Endodermal cell (in vitro differentiated cells): ENCODE results near the gene MMD2. TPM values are rescaled to one million over a fixed set of nuclear protein-coding genes. Genes with fewer than 3 reads are reported as not detected.

Experiments
- DNase-seq: peaks from one replicate; pipeline ENCODE4 v3.0.0-alpha.2; 2017
- H3K27ac ChIP-seq: 2 replicates; pipeline ENCODE4 v1.5.1; 2013; ENCODE audit warnings: mild to moderate bottlenecking, low read depth, low read length, moderate library complexity
- H3K27me3 ChIP-seq: 2 replicates; pipeline ENCODE4 v1.6.1; 2013; ENCODE audit warnings: mild to moderate bottlenecking, low read length, moderate library complexity; ENCODE audit not compliant: insufficient read depth, control insufficient read depth, poor library complexity, severe bottlenecking
- H3K36me3 ChIP-seq: 2 replicates; pipeline ENCODE4 v1.7.0; 2013; ENCODE audit warnings: mild to moderate bottlenecking, low read length, moderate library complexity; ENCODE audit not compliant: control insufficient read depth, insufficient read depth
- H3K4me1 ChIP-seq: one replicate; pipeline ENCODE4 v1.7.0; 2013; ENCODE audit warnings: low read length; ENCODE audit not compliant: control insufficient read depth, insufficient read depth
- H3K4me3 ChIP-seq: 2 replicates; pipeline ENCODE4 v1.5.1; 2013; ENCODE audit warnings: mild to moderate bottlenecking, low read length, moderate library complexity
- H3K9ac ChIP-seq: 2 replicates; pipeline ENCODE4 v1.6.1; 2013; ENCODE audit warnings: mild to moderate bottlenecking, low read length, moderate library complexity; ENCODE audit not compliant: poor library complexity, severe bottlenecking; ENCODE audit errors: extremely low read depth
- H3K9me3 ChIP-seq: 2 replicates; pipeline ENCODE4 v1.6.1; 2013; ENCODE audit warnings: mild to moderate bottlenecking, low read length, moderate library complexity; ENCODE audit not compliant: control insufficient read depth
- H3K27ac Mint-ChIP-seq: 2 replicates; pipeline ENCODE4 v1.8.0; 2020; ENCODE audit warnings: mixed read lengths
- H3K27me3 Mint-ChIP-seq: 2 replicates; pipeline ENCODE4 v1.8.0; 2021; ENCODE audit warnings: mild to moderate bottlenecking, mixed read lengths; ENCODE audit not compliant: insufficient read depth
- H3K36me3 Mint-ChIP-seq: 2 replicates; pipeline ENCODE4 v1.8.0; 2020; ENCODE audit warnings: low read depth, mixed read lengths
- H3K4me1 Mint-ChIP-seq: 2 replicates; pipeline ENCODE4 v1.8.0; 2020; ENCODE audit warnings: mixed read lengths
- H3K4me3 Mint-ChIP-seq: 2 replicates; pipeline ENCODE4 v1.8.0; 2020; ENCODE audit warnings: mild to moderate bottlenecking, moderate library complexity, mixed read lengths
- H3K9me3 Mint-ChIP-seq: 2 replicates; pipeline ENCODE4 v1.8.0; 2020; ENCODE audit warnings: mild to moderate bottlenecking, mixed read lengths
- CTCF ChIP-seq: fragments of 200-600 bp; sonication (generic); conservative IDR thresholded peaks from 2 replicates; pipeline ENCODE4 v1.5.0; 2021; ENCODE audit warnings: antibody characterized with exemption, mild to moderate bottlenecking
- WGBS, 2 experiments: methylation state at CpG; one replicate each; pipeline versions ENCODE4 v1.1.5 to v1.1.7; 2013; ENCODE audit warnings: missing lambda C conversion rate in 2 of 2, mixed read lengths in 1 of 2; ENCODE audit not compliant: insufficient coverage in 1 of 2, insufficient read length in 1 of 2; 5-methylcytosine and 5-hydroxymethylcytosine counted together
- total RNA-seq, 2 donors: library from RNA; stranded (reverse); fragmentation: NEBNext Ultra II Directional in 1 of 2; extraction: Animal tissue kit (Norgen Biotek cat#: 25700) in 1 of 2; gene quantifications; 2 replicates in 1 of 2; 3 replicates in 1 of 2; pipeline ENCODE4 v1.2.1, GENCODE V29; 2021

Gene MMD2
- total RNA-seq, 2 donors from 2014 or later = 0.15 TPM; not detected in 1

- TF ChIP-seq CTCF = peak; percentile 37
- no peaks in the 10 kb centered on the region for H3K9me3 ChIP-seq
- H3K27ac ChIP-seq = no peak overlapping the region
- no peaks in the 10 kb centered on the region for H3K36me3 ChIP-seq
- H3K4me1 Mint-ChIP-seq = no peaks in the 10 kb centered on the region
- H3K27ac Mint-ChIP-seq = no peak overlapping the region
- 60 to 82% methylated on average over 1 to 12 of the region's 12 CpGs for WGBS, 2 experiments
- H3K27me3 ChIP-seq = no peaks in the 10 kb centered on the region
- DNase-seq = peak; percentile 87
- H3K4me3 ChIP-seq = no peak overlapping the region
- no peak overlapping the region for H3K4me3 Mint-ChIP-seq
- no peak overlapping the region for H3K9ac ChIP-seq
- no peaks in the 10 kb centered on the region for H3K9me3 Mint-ChIP-seq
- no peaks in the 10 kb centered on the region for H3K36me3 Mint-ChIP-seq
- no peaks in the 10 kb centered on the region for H3K4me1 ChIP-seq
- no peaks in the 10 kb centered on the region for H3K27me3 Mint-ChIP-seq
These were observed 27.0 kb downstream of the MMD2 start for GRCh38 chr7:4931943-4932342.

GRCh38 chr7:4929005-4929404, 30.0 kb downstream of the MMD2 start:
- WGBS, 2 experiments = 87 to 88% methylated on average over 3 to 8 of the region's 8 CpGs
- no peaks in the 10 kb centered on the region for H3K9me3 Mint-ChIP-seq
- Histone ChIP-seq H3K4me1 (no peaks in the 10 kb centered on the region), H3K4me3 (no peak overlapping the region), H3K36me3 (no peaks in the 10 kb centered on the region), H3K27ac (no peak overlapping the region), H3K9me3 (no peaks in the 10 kb centered on the region), H3K27me3 (no peaks in the 10 kb centered on the region), H3K9ac (no peak overlapping the region)
- DNase-seq = no peak
- no peaks in the 10 kb centered on the region for H3K27me3 Mint-ChIP-seq
- no peaks in the 10 kb centered on the region for H3K4me1 Mint-ChIP-seq
- no peaks in the 10 kb centered on the region for H3K36me3 Mint-ChIP-seq
- no peak overlapping the region for H3K27ac Mint-ChIP-seq
- no peak for TF ChIP-seq CTCF
- H3K4me3 Mint-ChIP-seq = no peak overlapping the region

- H3K9me3 ChIP-seq = no peaks in the 10 kb centered on the region
- no peaks in the 10 kb centered on the region for H3K36me3 ChIP-seq
- no peak overlapping the region for H3K27ac ChIP-seq
- no peaks in the 10 kb centered on the region for H3K9me3 Mint-ChIP-seq
- H3K27me3 ChIP-seq = no peaks in the 10 kb centered on the region
- no peak overlapping the region for H3K27ac Mint-ChIP-seq
- H3K27me3 Mint-ChIP-seq = no peaks in the 10 kb centered on the region
- no peak overlapping the region for H3K4me3 Mint-ChIP-seq
- no peaks in the 10 kb centered on the region for H3K36me3 Mint-ChIP-seq
- H3K9ac ChIP-seq = no peak overlapping the region
- H3K4me1 ChIP-seq = no peaks in the 10 kb centered on the region
- no peak for DNase-seq
- no peaks in the 10 kb centered on the region for H3K4me1 Mint-ChIP-seq
- 90 to 100% methylated on average over 2 of the region's 2 CpGs for WGBS, 2 experiments
- no peak for TF ChIP-seq CTCF
- H3K4me3 ChIP-seq = no peak overlapping the region
These were observed 30.5 kb downstream of the MMD2 start for GRCh38 chr7:4928445-4928844.
